ENCODE measurements around the gene TANGO6.
"Not testable (repeated sequence)": the region's sequence is repeated elsewhere in the genome, so short reads cannot be mapped to it uniquely, and the experiment has no call there.

Gene TANGO6

DNA sequence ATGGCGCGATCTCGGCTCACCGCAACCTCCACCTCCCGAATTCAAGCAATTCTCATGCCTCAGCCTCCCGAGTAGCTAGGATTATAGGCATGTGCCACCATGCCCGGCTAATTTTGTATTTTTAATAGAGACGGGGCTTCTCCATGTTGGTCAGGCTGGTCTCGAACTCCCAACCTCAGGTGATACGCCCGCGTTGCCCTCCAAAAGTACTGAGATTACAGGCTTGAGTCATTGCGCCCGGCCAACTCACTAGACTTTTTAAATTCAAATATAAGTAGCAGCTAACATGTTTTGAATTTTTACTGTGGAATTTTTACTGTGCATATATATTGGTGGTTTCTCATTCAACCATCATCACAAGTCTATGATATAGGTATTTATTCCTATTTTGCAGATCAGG lies 281.6 kb downstream of the TANGO6 start:
- not testable (repeated sequence) for DNase-seq

GRCh38 chr16:69126221-69126620 lies 282.9 kb downstream of the TANGO6 start:
- DNase-seq: no peak

- DNase-seq: not testable (repeated sequence)
Observed at GRCh38 chr16:69126801-69127200, 283.5 kb downstream of the TANGO6 start.

- DNase-seq: no peak
Observed at GRCh38 chr16:69127966-69128510, 284.7 kb downstream of the TANGO6 start.

GRCh38 chr16:69130461-69130860 lies 287.1 kb downstream of the TANGO6 start:
- no peak for DNase-seq

GRCh38 chr16:69131167-69131838 lies 288.0 kb downstream of the TANGO6 start:
- no peak for DNase-seq

DNA sequence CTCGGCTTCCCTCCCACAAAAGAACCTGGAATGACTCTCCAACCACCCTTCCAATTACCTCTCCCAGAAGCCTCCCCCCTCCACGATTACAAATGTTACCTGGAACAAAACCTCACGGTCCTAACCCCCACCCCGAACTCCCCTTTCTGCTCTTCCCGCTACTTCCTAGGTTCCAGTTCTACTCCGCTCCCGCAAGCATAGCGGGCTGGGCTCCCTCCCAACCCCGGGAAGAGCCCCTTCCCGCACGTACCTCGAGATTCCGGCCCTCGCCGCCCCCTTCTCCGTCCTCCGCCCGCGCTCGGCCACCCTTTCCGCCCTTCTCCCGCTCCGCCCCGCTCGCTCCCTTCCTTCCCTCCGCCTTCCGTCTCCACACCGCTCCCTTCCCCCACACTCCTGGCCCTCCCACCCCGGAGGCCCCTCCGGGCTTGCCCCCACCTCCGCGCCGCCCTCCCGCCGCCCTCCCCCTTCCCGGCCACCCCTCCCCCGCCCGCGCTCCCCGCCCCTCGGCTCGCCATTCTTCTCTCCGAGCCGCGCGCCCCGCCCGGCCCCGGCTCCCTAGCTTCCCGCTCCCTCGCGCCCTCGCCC lies 288.6 kb downstream of the TANGO6 start:
- DNase-seq: no peak

DNA sequence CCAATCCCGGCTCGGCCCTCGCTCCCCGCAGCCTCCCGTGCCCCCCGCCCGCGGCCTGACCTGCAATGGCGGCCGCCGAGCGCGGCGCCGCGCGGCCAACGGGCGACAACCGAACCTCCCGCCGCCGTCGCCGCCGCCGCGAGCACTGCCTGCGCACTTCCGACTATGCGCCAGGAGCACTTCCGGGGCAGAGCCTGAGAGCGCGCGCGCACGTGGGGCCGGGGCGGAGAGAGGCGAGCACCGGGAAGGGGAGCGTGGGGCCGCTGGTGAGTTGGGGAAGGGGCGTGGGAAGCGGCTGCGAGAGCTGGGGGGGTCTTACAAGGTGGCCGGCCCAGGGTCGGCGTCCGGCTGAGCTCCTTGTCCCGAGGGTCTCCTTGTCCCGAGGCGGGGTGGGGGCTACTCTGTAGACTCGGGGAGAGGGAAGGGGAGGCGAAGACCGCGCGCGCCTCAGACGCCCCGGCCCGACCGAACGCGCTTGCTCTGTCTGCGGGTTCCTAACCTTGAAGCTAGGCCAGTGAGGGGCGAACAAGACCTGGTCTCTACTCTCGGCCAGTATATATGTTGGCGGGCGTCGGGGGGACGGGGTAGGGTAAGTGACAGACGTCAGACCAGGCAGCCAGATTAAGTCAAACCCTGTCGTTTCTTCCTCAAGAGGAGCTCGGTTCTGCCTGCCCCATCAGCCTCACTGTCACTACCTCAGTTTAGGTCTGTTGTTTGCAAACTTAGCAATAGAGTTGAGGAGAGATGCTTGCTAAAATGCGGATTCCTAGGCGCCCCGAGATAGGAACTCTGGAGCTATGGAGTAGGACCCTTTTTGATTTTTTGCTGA lies 289.3 kb downstream of the TANGO6 start, which contains the start of the genes CHTF8 and UTP4:
CHTF8 (minus strand) TSS at position 165 of the 829 bp plus-strand sequence. CDS start 11,130 bp downstream, outside the sequence.
UTP4 (plus strand) TSS at position 226 of the 829 bp plus-strand sequence. CDS start 811 bp downstream, outside the sequence.
- no peak for DNase-seq

DNA sequence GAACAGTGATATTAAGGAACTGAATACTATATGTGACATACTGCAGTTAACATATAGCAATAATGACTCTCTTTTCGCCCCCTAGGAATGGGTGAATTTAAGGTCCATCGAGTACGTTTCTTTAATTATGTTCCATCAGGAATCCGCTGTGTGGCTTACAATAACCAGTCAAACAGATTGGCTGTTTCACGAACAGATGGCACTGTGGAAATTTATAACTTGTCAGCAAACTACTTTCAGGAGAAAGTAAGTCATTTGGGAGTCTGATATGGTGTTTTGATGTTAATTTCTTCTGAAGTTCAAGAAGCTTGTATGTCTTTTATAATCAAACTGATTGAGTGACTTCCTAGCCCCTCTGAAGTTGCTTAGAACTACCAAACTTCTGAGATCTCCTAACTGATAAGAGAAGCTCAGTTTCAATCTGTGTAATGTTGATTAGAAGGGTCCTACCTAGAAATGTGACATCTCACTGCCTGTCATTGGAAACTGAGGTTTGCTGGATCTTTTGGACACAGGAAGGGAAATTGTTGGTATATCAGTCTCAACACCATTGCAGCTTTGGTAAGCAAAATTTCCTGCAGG lies 290.1 kb downstream of the TANGO6 start:
- no peak for DNase-seq
